Measurements from ENCODE around the gene C17orf100.
A peak's percentile ranks its signal among the peaks of the same experiment; 100 is the strongest.

C17orf100 gene

DNA sequence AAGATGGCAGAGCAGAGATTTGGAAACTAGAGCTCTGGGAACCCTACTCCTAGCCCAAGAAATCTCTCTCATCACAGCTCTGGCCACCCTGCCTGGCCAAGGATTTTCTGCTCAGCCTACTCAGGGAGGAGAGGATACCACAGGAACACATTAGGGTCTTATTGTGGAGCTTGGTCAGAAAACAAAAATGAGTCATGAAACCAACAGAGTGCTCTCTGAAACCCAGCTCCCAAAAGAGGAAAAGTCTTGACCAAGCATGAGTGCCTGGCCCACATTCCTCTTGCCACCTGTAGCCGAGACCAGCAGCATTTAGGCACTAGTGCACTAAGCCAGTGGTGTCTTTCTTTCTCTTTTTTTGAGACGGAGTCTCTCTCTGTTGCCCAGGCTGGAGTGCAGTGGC is 43.5 kb downstream of the C17orf100 start:
- DNase-seq: no peak

- no peak for DNase-seq
Measured at GRCh38 chr17:6695565-6695964, 44.0 kb downstream of the C17orf100 start.

DNA sequence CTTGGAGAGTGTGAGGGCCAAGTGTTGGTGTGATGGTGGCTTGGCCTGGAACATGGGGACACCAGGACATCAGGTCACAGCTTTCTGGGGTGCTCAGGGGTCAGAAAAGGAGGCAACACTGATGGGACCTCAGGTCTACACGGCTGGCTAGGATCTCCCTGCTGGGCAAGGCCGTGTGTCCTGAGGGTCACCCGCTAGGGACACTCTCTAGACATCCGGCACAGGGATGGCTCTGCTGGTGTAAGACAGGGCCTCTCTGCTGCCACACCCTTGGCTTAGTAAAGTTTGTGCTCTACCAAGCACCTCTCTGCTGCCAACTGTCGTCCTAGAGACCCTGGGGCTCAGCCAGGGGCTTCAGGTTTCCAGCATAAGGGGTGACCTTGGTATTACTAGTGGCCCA is 45.3 kb downstream of the C17orf100 start:
- no peak for DNase-seq

- no peak for DNase-seq
Measured at GRCh38 chr17:6698004-6698403, 46.4 kb downstream of the C17orf100 start.

DNA sequence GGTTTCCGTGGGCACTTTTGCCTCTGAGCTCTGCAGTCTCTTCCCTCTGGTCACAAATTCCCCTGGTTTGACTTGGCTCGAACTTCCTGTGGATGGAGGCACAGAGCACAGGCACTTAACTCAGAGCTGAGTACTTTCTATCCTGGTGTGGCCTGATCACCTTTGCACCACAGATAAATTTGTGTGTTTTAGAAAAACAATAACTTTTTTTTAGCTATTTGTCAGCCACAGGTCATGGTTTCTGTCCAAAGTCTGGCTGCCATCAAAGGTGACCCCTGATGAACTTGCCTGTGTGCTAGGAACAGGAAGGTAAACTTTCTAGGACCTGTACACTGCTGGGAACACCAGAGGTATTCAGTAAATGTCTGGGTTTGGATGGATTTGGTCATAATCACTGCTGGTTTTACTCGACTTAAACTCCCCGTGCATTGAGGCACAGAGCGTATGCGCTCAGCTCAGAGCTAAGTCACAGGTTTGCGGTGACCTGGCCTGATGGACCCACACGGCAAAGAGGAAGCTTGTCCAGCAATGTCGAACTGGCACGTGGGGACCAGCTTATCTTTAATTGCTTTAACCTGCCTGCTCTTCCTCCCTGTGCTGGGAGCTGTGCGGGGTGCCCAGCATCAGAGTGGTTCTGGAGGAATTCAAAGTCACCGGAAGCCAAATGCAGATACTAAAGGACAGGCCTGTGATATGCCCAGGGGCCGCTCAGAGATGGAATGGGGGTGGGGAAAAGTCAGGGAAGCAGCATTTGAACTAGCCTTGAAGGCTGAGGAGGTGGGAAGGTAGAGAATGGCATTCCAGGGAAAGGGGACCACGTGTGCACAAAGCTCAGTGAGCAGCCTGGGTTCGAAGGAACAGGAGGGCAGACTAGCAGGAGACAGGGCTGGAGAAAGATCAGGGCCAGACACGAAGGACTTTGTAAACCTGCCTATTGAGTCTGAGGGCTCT is 48.7 kb downstream of the C17orf100 start:
- no peak for DNase-seq

DNA sequence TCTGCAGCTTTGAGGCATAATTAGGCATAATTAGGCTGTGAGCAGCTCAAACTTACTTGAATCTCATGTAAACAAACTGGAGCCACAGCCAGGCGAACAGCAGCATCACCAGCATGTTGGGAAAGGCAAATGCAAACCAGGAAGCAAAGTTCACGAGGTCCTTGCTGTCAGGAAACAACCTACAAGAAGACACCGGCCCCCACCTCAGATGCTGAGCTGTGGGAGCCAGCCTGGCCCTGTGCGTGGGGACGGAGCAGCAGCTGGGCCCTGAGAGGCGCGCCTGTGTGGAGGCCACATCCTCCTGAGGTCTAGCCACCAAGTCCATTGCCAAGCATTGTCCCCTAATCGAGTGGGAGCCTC is 49.4 kb downstream of the C17orf100 start:
- no peak for DNase-seq

- peak; percentile 73 for DNase-seq
Measured at GRCh38 chr17:6701719-6702118, 50.2 kb downstream of the C17orf100 start.

DNA sequence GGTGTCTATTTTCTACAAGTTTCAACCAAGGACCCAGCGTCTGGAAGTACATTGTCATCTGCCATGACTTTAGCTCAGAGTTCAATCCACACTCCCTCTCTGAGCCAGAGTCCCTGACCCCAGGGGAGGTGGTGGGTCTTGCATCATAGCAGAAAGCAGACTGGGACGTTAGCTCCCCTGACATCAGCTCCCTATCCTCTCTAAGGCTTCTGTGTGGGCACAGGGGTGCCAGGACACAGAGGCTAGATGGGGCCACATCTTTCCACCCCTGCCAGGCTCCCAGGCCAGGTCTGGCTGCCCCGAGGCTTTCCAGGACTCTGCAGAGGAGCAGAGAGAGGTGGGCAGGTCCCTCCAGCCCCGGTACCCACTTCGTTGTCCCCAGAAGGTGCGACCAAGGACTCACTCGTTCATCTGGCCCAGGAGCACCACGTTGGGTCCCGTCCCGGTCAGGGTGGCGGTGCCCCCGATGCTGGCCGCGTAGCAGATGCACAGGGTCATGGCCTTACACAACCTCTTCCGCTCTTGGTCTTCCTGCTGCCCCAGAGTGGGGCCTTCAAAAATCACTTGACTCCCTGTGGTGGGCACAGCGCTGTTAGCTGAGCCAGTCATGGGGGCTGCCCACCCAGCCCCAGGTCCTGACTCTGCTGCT is 51.1 kb downstream of the C17orf100 start:
- no peak for DNase-seq
